GM19239 (cell line): ENCODE results near the gene EVI2B.
"Not testable (repeated sequence)": the region's sequence is repeated elsewhere in the genome, so short reads cannot be mapped to it uniquely, and the experiment has no call there.

ENCODE experiments used
- DNase-seq: peaks from one replicate; pipeline ENCODE4 v3.0.0; 2011; ENCODE audit warnings: low spot score; ENCODE audit not compliant: insufficient read length
- FAIRE-seq: peaks from 2 replicates; lab custom pipeline; 2011; peaks lifted over from hg19 to GRCh38; lab: Jason Lieb, UNC

Gene EVI2B, protein sequence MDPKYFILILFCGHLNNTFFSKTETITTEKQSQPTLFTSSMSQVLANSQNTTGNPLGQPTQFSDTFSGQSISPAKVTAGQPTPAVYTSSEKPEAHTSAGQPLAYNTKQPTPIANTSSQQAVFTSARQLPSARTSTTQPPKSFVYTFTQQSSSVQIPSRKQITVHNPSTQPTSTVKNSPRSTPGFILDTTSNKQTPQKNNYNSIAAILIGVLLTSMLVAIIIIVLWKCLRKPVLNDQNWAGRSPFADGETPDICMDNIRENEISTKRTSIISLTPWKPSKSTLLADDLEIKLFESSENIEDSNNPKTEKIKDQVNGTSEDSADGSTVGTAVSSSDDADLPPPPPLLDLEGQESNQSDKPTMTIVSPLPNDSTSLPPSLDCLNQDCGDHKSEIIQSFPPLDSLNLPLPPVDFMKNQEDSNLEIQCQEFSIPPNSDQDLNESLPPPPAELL

DNA sequence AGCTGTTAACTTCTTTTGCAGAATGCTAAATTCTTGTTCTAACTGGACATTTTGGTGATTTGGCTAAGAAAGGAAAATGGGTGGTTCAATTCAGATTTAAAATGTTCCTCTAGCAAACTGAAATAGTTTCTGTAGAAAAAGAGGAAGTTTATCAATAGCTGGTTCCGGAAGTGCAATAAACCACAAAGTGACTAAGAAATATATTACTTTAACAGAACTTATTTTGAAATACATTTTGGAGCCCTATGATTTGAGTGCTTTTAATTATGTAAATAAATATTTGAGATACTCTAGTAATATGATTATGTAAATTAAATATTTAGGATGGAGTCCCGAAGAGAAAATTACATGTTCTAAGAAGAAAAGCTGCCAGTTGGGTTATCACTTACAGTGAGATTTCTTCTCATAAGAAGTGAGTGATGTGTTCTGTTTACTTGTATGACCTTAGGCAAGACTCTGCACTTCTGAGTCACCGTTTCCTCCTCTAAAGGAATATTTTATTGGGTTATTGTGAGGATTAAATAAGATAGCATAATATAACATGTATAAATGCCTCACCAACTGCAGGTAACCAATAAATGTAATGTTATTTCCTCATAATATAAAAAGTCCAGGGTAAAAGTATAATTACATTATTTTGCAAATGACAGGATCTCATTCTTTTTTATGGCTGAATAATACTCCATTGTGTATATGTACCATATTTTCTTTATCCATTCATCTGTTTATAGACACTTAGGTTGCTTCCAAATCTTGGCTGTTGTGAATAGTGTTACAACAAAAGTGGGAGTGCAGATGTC, at the start of gene EVI2B:
Gene EVI2B (minus strand): TSS at position 73 of the 800 bp plus-strand sequence. CDS start 8,445 bp downstream, outside the sequence.
- peak; percentile 91 for FAIRE-seq
- DNase-seq, result no peak

GRCh38 chr17:31357839-31358394, 44.1 kb upstream of the EVI2B start:
- FAIRE-seq (no peak), DNase-seq (no peak)

DNA sequence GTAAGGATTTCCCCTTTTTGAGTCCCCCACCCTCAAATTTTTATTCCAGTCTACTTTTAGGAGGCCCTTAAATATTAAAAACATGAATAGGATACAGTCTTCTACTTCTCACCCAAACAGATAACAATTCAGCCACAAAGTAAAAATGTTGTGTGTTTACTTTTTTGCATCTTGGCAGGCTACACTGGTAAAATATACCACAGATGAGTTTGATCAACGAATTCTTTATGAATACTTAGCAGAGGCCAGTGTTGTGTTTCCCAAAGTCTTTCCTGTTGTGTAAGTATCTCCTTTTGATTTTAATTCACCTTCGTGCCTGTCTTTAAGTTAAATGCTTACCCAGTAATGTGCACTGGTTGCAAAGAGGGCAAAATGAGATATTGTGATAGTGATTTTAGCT, 43.2 kb upstream of the EVI2B start:
- DNase-seq (no peak), FAIRE-seq (peak; percentile 49)

GRCh38 chr17:31355935-31356334, 42.1 kb upstream of the EVI2B start:
- DNase-seq (no peak), FAIRE-seq (no peak)

DNA sequence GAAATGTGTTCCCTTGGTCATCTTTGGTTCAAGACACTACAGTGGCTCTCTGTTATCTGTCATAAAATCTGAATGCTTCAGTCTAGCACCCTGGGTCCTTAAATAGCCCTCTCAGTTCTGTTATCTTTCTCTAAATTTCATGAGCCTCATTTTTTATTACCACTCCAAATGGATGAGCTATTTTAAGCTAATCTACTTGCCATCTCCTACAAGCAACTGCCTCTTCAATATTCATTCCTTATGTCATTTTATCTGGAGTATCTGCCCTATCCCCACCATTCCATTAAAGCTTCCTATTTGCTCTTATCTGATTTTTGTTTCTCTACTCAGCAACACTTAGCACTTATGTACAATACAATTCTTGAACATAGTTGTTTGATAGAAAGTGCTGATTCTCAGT, 35.6 kb upstream of the EVI2B start:
- FAIRE-seq (no peak), DNase-seq (no peak)

- not testable (repeated sequence) for FAIRE-seq, DNase-seq
These were observed 31.4 kb upstream of the EVI2B start for GRCh38 chr17:31345191-31345747.

DNA sequence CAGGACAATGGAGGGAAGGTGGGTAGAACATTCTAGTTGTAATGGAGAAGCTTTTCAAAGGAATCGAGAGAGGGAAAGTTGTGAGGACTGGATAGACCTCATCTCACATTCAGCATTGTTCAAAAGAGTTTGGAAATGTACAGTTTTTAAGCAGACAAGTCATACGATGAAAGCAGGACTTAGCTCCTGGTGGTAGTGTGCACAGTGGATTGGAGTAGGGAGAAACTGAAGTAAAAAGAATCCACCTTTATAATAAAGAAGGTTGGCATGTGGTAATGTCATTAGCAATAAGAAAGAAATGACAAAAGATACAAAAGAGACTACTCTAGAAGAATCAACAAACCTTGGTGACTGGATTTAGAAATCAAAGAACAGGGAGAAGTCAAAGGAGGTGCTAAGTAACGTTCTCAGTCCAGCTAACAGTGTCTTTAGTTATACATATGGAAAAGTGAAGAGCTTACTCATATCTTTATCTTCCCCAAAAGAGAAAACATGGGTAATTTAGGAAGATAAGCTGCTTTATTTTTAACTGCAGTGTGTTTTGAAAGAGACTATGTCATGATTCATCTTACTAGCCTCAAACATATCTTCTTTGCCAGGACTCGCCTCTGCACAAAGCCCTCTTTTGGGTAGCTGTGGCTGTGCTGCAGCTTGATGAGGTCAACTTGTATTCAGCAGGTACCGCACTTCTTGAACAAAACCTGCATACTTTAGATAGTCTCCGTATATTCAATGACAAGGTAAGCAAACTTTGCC, 26.2 kb upstream of the EVI2B start:
- no peak for DNase-seq
- no peak for FAIRE-seq

- FAIRE-seq, result no peak
- DNase-seq, result no peak
These were observed 15.4 kb upstream of the EVI2B start for GRCh38 chr17:31329221-31329620.

DNA sequence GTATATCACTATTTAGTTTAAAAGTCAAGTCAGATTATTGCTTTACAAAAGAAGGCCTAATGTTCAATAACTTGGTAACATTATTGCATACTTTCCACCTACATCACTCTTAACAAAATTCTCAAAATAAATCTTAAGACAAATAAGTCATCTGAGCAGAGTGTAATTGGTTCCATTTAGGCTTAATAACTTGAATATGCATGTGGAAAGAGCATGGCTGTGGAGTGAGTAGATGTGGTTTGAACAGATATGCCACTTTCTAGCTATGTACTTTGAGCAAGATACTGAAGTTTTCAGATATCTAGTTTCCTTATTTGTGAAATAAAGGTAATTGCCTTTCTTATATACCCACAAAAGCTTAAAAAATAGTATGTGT, 14.3 kb upstream of the EVI2B start:
- DNase-seq (no peak), FAIRE-seq (no peak)

DNA sequence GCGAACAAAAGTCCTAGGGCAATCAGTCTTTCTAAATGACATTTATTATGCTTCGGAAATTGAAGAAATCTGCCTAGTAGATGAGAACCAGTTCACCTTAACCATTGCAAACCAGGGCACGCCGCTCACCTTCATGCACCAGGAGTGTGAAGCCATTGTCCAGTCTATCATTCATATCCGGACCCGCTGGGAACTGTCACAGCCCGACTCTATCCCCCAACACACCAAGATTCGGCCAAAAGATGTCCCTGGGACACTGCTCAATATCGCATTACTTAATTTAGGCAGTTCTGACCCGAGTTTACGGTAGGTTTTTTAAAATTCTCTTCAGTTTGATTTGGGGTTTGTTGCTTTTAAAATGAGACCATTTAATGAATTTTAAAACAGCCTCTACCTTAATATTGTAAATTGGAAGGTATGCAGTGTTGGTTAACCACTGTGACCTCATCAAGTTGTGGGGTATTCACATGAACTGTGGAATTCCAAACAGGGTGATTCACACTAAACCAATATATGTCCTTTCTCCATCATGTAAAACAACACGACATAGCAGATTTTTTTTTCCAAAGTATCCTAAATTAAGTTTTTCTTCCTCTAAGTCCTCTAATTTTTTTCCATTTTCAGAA, 13.8 kb upstream of the EVI2B start:
- DNase-seq, result no peak
- FAIRE-seq, result no peak

DNA sequence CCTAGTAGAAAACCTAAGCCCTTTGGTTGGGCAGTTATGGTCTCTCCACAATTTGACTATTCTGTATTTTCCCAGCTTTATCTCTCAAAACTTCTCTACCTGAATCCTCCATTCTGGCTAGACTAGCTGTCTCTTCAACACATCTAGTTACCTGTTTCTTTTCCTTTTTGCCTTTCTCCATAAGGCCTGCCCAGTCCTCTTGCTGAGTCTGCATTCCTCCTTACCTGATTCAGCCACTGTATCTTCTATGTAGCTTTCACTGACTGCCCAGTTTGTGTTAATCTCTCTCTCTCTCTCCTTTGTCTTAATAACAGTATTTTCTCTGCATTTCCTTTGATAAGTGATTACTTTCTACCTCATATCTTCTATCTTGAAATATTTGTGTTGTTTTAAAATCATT, 9.7 kb upstream of the EVI2B start:
- DNase-seq, result no peak
- FAIRE-seq, result no peak

DNA sequence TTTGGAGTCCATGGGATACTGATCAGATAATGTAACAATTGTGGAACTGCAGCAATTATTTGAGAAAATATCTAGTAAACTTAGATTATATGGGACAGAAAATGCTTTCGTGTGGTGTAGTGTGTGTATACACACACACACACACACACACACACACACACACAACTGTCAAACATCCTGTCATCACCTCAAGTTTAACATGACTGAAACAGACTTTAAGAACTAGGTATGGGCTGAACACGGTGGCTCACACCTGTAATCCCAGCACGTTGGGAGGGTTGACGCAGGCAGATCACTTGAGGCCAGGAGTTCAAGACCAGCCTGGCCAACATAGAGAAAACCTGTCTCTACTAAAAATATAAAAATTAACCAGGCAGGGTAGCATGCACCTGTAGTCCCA, 8.1 kb upstream of the EVI2B start:
- no peak for DNase-seq
- no peak for FAIRE-seq

GRCh38 chr17:31321481-31321880, 7.6 kb upstream of the EVI2B start, which contains the start of gene EVI2A:
TSS of gene EVI2A (minus strand) at chr17:31321622. CDS start at chr17:31319013, 2,609 bp downstream.
- peak; percentile 97 for FAIRE-seq
- peak; percentile 31 for DNase-seq

DNA sequence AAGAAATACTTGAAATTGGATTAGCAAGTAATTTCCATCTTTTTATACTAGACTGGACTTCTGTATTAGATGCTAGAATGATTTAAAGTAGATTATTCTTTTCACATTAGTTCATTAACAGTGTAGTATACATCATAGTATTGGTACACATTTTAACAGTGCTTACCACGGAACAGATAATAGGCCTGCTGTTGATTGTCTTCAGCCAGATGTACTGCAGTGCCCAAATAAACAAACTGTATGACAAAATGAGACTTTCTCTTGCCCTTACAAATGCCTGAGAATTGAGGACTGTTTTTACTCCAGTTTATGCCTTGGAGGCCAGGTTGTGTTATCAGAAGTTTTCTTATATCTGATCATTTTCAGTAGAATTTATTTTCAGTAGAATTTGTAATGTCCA, 6.9 kb upstream of the EVI2B start:
- DNase-seq, result no peak

GRCh38 chr17:31320241-31320640, 6.4 kb upstream of the EVI2B start:
- peak; percentile 59 for FAIRE-seq
- no peak for DNase-seq

More for the DNA sequence above, 6.9 kb upstream of the EVI2B start:
- no peak for FAIRE-seq

DNA sequence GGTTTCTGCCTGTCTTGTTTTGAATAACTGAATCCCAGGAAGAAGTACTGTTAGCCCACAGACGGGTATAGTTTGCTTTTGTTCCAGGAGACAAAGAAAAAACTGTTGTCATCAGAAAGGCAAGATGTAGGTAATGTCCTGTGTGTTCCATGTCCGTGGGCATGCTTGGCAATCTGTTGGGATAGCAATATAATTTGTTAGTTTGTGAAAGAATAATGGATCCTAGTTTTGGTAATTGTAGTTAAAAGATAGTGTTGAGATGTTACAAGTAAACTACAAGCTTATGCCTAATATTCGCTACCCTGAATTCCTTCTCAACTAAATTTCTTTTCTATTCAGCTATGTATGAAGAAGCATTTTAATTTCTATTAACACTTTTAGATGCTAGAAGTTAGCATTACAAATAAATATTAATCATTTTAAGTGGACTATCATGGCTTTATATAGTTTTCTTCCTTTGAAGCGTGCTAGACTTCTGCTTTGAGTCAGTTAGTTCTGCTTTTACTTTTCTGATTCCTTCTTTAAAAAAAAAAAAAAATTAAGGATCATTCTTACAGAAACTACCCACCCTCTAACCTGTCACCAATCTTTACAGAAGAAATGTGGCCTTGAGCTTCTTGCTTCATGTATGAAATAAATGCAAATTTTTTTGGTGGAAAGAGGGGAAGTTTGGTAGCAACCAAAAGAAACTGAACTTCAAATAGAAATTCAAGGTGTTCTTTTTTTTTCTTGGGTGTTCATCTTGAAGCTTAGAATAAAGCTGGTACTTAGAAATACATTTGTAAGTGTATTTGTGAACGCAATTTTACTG, 5.2 kb upstream of the EVI2B start:
- no peak for DNase-seq

DNA sequence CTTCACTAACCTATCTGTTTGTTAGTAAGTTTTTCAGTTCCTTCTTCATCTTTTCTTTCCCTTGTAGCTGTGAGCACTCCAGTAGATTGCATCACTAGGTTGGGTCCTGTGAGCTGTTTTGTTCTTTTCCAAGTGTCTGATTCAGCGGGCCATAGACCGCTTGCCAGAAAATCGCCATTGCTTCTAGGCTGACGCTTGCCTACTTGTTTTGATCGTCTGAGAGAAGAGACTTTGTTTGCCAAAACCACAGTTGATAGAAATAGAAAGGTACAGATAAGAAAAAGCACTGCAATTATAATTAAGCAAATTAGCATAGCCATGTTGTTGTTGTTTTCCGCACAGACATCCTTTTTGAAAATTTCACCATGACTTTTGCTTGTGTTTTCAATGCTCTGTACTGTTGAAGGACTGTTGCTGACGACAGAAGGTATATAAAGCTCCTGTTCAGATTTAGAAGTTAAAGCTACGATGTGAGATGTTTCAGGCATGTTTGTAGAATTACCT, 4.5 kb upstream of the EVI2B start:
- DNase-seq (no peak), FAIRE-seq (peak; percentile 98)

More for the DNA sequence above, 5.2 kb upstream of the EVI2B start:
- FAIRE-seq, result peak; percentile 81

GRCh38 chr17:31314782-31315100, 887 bp upstream of the EVI2B start:
- peak; percentile 61 for FAIRE-seq
- DNase-seq, result no peak
